GM21526 (cell line): ENCODE results near the gene CLSTN3.
"Not testable (repeated sequence)": the region's sequence is repeated elsewhere in the genome, so short reads cannot be mapped to it uniquely, and the experiment has no call there.

Source experiments
- ATAC-seq: cut with Tn5 transposase; IDR thresholded peaks from one replicate; pipeline ENCODE4 v1.9.1; 2021; ENCODE audit warnings: moderate library complexity; ENCODE audit not compliant: unreplicated experiment, low FRiP score

CLSTN3 gene

DNA sequence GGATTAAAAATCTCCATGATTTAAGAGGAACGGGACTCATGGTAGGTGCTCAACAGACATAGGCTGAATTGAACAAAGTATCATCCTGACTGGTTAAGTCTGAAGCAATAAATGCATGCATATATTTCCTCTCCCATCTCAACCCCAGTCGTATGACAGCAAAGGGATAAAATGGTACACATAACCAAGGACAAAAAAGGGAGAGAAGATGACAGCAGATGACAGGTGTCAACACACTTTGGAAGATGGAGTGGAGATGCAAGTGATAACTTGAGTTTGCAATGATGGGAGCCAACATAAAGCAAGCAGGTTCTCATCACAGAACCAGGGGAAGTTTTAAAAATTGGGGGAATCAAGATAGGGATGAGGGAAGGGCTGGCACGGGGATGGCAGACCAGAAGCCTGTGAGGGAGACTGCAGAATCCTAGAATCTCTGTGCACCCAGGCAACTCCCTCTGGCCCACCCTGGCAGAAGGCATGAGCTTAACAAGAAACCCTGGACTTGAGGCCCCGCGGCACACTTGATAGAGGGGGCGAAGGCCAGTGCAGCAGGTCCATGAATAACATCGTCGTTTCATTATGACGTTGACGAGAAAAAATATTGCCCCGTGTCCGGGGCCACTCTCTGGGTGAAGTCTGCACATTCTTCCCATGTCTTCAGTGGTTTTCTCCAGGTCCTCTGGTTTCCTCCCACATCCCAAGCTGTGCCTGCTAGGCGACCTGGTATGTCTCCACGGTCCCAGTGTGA, 26.2 kb upstream of the CLSTN3 start:
- no peak for ATAC-seq

DNA sequence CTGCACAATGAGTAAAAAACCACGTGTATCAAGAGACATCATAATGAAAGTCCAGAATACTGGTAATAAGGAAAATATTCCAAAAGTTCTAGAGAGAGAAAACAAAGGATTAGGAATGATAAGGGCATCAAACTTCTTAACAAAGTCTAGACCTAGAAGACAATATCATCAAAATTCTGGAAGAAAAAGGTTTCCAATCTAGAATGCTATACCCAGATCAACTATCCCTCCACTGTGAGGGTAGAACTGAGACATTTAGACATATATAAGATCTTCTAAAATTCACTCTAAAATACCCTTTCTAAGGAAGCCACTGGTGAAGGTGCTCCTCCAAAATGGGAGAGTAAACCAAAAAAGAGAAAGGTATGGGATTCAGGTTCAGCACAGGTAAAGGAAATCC, 24.1 kb upstream of the CLSTN3 start:
- ATAC-seq = no peak

DNA sequence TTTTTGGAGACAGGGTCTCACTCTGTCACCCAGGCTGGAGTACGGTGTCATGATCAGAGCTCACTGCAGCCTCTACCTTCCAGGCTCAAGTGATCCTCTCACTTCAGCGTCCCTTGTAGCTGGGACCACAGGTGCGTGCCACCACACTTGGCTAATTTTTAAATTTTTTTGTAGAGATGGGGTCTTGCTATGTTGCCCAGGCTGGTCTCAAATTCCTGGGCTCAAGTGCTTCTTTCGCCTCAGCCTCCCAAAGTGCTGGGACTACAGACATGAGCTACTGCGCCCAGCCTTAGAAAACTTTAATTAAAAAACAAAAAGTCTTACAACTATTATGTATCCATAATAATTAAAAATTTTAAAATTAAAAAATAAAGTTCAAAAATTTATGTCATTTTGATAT, 23.0 kb upstream of the CLSTN3 start:
- not testable (repeated sequence) for ATAC-seq

DNA sequence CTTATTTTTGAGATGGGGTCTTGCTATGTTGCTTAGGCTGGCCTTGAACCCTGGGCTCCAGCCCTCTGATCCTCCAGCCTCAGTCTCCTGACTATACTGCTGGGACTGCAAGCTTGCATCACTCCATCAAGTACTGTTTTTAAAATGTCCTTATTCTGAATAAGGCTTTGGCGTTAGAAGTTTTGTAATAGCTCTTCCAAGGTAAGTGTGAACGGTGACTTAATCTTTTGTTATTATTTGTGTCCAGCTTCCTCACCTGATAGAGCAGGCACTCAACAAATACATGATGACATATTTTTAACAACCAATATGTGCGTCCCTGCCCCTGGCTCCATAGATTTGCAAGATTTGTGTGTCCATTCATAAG, 22.6 kb upstream of the CLSTN3 start:
- peak; percentile 9 for ATAC-seq

DNA sequence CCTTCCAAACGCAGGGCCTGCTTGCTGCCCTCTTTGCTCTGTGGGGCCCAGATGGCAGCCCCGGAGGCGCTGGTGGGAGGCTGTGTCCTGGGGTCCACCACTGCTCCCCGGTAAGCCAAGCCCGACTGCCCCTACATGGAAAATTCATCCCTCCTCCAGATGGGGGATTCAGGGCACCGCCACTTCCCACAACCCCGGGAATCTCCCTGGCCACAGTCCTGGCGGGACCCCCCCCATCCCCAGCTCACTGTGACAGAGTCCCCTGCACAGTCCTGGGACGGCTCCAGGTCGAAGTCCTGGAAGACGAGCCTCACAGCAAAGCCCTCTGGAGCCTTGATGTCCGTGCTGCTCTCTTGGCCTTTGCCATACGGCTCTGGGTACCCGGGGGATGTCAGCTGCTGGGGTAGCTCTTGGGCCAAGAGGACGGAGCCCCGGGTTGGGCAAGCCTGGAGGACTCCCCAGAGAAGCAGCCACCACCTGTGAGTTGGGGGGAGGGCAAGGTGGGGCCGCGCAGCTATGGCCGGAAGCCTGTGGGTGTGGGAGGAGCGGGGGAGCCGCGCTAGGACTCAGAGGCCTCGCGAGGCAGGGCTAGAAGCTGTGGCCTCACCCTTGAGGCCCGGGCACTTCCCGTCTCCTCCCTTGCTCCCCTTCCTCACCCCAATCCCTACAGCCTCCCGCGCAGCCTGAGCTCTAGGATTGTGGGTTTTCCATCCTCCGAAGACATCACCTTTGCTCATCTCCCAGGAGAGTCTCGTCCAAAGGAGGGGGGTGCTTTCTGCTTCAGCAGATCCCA, 22.0 kb upstream of the CLSTN3 start:
- peak; percentile 87 for ATAC-seq

DNA sequence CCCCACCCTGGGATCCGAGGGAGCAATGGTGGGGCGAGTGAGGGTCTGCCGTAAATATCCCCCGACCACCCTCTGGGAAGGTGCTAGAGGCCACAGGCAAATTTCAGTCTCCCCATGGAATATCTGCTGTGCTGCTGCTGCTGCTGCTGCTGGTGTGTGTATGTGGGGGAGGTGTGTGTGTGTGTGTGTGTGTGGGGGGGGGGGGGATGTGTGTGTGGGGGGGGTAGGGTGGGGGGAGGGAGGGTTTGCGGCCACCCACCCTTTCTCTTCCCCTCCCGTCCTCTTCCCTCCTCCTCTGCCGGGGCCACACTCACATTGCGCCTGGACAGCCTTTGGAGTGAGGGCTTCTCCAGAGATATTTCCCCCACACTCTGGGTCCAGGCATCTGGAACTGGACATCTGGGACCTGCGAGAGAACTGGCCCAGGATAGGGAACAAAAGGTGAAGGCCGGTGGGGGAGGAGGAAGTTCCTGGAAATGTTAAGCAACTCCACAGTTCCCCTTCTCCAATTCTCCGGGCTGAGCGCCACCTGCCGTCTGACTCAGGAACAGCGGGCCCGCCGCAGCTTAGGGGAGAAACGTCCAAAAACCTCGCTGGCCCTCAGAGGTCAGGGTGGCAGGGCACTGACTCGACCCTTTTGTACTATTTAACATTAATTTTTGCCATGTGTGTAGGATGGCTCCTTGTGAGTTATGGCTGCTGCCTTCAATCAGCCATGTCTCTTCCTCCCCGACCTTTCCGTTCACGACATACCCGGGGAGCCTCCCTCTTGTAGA, 21.2 kb upstream of the CLSTN3 start, which contains the start of gene C1RL:
C1RL (minus strand) TSS at position 419 of the 776 bp plus-strand sequence; CDS start at position 385, 34 bp downstream.
- no peak for ATAC-seq

DNA sequence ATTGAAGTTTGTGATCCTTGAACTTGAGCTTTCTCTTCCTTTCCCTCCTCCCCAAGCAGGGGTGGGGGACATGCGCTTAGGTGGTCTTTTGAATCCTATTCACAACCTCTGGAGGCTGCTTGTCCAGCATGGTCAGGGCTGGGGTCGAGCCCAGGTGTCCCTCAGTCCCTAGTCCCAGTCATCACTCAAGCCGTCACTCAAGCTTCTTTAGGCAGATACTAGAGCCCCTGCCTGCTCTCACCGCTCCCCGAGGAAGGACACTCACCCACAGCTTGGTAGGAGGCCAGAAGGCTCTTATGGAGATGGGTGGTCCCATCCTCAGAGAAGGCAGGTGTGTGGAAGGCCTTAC, 20.6 kb upstream of the CLSTN3 start:
- ATAC-seq = no peak

DNA sequence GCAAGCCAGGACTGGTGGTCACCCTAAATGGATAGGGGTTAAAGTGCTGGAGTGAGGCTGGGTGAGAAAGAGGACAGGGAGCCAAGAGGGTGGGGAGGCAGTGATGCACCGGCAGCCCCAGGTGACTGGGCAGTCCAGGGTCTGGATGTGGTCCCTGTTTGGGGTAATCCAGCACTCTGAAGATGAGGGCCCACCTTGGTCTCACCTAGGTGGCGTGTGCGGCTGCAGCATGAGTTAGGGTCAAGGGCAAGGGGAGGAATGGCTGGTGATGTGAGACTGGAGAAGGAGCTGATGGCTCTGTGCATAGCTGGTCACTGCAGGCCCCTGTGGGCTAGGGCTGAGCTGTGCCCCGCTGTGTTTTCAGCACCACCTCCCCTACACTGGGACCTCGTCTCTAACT, 19.5 kb upstream of the CLSTN3 start:
- ATAC-seq = no peak

DNA sequence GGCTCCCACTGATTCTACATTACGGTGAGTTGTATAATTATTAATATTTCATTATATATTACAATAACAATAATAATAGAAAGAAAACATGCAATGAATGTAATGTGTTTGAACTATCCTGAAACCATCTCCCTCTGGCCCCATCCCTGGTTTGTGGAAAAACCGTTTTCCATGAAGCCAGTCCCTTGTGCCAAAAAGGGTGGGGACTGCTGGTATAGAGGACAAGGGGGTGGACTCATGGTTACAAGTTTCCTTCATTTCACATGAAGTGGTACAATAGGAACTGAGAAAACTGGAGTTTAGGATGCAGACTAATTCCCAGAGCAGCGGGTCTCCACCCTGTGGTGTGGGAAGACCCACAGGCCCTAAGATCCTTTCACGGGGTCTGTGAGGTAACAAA, 18.1 kb upstream of the CLSTN3 start:
- no peak for ATAC-seq

DNA sequence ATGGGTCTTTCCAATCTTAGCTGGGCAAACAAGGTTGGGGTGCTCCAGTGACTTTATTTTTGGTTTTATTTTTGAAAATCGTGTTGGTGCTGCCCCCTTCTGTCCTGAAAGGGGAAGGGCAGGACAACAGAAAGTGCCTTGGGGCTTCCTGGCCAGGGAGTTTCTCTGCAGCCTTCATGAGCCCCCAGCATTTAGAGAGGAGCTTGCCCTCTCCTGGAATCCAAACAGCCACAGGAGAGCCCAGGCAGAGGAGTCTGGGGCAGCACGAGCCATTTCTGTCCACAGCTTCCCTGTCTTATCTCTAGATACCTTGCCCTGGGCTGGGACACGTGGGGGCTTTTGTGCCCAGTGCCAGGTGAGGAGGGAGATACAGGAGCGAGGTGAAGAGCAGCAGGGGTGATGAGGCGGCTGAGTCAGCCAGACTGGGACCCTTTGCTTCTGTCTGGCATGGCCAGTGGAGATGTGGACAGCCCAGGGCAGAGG, 16.7 kb upstream of the CLSTN3 start:
- ATAC-seq = no peak

DNA sequence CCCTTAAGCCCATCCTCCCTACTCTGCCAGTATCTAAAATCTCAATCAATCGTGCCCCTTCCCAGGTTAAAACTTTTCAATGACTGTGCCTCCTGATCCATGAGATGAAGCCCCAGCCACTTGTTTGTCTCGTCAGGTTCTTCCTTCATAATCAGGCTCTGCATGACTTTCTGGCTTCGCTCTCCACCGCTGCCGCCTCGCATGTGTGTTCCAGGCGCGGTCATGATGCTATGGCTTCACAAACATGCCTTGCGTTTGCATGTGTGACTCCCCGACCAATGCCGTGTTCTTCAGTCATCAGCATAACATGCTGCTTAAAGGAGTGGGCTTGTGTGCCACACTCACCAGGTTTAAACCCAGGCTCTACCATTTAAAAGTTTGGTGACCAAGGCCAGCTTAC, 16.2 kb upstream of the CLSTN3 start:
- no peak for ATAC-seq

DNA sequence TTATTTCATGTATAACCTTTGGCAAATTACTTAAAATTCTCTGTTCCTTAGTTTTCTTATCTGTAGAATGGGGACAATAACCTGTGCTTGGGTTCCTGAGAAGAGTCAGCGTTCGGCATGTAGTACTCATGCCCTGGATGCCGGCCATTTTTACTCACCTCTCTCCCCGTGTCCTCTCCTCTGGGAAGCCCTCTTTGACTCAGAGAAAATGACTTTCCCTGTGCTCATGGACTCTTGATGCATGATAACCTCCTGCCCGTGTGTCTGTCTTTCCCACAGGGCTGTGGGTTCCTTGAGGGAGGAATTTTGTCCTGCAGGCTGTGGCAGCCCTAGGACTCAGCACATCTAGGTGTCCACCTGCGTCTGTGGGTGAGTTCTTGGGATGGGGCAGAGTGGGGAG, 15.3 kb upstream of the CLSTN3 start:
- ATAC-seq = no peak

DNA sequence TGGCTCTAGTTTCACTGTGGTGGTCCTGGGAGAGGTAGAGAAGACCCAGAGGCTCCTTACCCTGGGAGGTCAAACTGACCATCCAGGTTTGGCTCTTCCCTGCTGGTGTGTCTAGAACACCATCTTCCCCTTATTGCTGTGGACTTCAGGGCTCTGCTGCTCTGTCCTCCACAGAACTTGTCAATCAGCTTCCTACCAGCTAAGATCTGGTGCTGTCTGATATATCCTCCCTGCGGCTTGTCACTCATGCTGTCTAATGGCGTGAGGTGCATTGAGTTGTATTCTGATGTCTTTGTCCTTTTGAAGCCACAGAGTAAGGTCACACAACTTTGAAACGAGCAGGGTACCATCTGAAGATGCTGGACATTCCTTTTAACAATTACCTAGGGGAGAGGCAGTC, 14.0 kb upstream of the CLSTN3 start:
- ATAC-seq = no peak

DNA sequence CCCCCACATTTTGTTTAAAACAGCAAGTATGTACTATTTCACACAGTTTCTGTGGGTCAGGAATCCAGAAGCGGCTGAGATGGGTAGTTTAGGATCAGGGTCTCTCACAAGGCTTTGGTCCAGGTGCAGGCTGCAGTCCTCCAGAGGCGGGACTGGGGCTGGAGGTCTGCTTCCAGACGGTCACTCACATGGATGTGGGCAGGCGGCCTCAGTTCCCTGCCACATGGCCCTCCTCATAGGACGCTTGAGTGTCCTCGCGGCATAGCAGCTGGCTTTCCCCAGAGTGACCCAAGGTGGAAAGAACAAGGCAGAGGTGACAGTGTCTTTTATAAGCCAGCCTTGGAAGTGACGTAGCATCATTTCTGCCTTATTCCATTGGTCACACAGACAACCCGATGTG, 13.3 kb upstream of the CLSTN3 start:
- no peak for ATAC-seq

DNA sequence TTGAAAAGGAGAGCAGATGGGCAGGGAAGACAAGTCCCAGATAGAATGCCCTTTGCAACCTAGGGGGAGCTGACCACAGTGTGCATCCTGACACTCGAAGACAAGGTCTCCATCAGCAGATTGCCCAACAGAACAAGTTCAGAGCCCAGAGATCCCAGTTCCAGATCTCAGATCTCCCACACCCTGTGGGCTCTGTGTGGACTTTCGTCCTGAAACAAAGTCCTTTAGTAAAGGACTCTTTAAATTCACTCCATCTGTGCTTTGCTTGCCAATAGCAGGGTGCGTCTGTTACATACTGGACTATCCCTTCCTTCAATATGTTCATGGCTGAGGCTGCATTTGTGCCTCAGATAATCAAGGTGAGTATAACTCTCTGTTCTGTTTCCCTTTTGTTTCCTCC, 12.5 kb upstream of the CLSTN3 start:
- no peak for ATAC-seq

DNA sequence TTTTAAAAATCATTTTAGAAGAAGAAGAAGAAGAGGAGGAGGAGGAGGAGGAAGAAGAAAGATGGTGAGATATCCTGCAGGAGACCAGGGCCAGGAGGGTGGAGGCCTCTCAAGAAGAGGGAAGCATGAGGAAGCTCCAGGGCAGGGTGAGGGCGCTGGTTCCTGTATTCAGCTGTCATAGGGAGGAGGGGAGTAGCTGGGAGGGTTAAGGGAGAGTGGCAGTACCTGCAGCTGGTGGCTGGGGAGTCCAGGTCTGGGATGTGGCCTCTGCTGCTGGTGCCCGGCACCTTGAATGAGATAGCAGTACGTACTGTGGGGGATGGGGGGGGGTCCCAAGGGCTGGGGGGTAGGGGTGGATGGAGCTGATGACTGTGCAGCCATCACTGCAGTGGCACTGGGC, 11.3 kb upstream of the CLSTN3 start:
- ATAC-seq = no peak

DNA sequence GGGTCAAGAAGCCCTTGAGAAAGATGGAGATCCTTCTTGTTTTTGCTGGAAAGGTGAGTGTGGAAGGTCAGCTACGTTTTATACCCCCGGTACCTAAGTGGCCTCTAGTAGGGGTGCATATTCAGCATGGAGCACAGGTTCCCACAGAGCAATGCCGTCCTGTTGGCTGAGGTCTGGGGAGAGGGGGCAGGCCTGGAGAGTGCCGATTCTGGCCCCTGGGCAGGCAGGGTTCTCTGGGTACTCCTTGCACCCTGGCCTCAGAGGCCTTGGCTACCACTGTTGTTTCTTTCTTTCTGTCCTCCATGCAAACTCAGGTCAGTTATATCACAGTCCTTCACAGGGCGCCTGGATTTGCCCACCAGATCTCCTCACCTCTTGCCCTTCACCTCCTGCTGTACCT, 10.0 kb upstream of the CLSTN3 start:
- ATAC-seq = no peak

DNA sequence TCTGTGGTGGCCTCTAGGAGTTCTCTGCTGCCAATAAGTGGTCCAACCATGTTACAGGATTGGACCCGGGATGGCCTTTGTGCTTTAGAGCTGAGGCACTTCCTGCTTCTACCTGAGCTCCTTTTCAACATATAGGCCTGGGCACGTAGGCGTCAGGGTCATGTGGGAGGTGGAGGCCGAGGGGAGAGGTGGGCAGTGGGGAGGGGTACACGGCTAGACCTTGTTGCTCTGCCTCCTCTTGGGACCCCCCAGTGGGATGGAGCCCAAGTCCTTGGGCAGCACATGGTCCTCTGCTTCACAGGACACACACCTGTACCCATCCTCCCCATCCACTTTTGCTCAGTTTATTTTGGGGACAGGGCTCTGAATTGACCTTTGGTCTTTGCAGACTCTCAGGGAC, 8.8 kb upstream of the CLSTN3 start:
- no peak for ATAC-seq

DNA sequence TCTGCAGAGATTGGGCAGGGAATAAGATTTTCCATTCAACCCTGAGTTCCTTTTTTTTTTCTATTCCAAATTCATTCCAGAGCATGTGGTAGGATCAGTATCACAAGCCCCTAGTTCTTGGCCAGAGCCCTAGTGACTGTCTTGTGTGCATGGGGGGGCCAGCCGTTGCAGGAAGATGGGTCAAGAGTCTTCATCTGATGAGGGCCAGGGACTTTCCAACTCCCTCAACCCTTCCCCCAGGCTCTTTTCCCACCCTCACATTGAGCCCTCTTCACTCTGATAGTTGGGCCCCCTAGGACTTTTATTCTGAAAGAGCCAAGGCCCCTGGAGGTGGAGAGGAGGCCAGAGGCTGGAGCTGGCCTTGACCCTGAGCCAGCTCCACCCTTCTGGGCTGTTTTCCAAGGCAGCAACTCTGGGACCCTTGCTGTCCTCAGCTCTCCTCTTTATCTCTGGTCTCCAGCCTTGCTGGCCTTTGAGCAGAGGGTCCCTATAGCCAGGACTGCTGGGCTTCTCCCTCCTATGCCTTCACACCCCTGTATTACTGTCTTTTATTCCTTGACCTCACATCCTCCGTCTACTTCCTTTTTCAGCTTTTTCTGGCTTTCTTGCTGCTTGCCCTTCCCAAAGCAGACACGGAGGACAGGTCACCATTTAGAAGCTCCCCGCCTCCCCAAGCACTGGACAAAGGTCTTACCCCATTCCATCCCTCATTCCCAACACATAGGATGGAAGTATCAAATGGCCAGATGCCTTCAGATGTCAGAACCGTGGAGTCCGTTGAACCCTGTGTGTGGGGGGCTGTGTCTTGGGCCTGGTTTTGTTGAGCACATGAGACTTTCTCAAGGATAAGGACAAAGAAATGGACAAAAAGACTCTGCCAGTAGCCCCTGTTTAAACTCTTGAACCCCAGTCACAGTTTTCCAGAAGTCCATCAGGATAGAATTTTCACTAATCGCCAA, 7.1 kb upstream of the CLSTN3 start:
- ATAC-seq = no peak
